ENCODE measurements around the gene ZNF830. TPM values are rescaled to one million over a fixed set of nuclear protein-coding genes. Genes with fewer than 3 reads are reported as not detected.
"Not testable (repeated sequence)": the region's sequence is repeated elsewhere in the genome, so short reads cannot be mapped to it uniquely, and the experiment has no call there.

The ZNF830 gene
- total and polyA plus RNA-seq, 9 donors, result 13.2 to 29.0 (median 19.0) TPM

DNA sequence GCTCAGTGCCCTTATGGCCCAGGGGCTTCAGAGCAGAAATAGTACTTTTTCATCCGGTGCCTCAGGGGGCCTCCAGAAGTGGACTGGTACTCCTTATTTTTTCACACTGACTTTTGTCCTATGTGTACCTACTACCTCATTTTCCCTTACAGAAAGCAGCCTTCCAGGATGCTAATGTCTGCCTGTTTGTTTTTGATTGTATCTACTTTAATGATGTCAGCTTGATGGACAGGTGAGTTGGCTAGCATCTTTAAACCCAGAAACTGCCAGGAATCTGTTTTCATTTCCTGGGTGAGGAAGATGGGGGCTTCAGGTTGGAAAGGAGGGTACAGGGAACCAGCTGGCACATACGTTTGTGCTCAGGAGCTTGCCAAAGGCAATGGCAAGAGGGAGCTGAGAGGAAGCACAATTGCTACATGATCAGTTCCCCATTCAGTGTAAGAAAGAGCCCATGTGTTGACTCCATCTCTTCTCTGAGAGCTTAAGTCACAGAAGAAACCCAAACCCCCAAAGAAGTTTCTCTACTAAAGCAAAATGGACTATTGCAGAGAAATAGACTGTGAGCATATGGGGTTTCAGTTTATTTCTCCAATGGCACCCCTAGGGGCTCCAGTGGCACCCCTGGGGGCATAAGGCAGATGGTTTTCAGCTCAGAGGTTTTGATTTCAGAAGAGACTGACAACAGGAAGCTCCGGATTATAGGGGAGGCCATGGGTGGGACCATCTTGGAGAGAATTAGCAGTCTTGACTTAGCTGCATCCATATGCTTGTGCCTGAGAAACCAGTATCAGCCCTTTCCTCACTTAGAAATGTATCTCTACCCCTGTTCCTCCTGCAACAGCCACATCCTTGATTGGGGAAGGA, 35.3 kb downstream of the ZNF830 start:
- peak overlapping the region in 1 of 2 donors; percentile 61 for H3K27ac ChIP-seq
- H3K36me3 ChIP-seq, result no peaks in the 10 kb centered on the region
- H3K4me1 ChIP-seq (ENCODE audit: insufficient read depth), result peaks cover 6% of the 10 kb centered on the region
- no peak overlapping the region for H3K4me3 ChIP-seq
- intact Hi-C loops (cut with DNase I), result loop anchor here in 1 of 4 donors (10.0 kb wide), 1 partner anchor 88 kb away; no protein-coding TSS in a partner anchor
- DNase-seq, result no peak
- TF ChIP-seq EP300 (IDR thresholded peaks at IDR 0.05) (no peak), POLR2A (IDR thresholded peaks at IDR 0.05) (no peak)
- TF ChIP-seq, protein P1, sequence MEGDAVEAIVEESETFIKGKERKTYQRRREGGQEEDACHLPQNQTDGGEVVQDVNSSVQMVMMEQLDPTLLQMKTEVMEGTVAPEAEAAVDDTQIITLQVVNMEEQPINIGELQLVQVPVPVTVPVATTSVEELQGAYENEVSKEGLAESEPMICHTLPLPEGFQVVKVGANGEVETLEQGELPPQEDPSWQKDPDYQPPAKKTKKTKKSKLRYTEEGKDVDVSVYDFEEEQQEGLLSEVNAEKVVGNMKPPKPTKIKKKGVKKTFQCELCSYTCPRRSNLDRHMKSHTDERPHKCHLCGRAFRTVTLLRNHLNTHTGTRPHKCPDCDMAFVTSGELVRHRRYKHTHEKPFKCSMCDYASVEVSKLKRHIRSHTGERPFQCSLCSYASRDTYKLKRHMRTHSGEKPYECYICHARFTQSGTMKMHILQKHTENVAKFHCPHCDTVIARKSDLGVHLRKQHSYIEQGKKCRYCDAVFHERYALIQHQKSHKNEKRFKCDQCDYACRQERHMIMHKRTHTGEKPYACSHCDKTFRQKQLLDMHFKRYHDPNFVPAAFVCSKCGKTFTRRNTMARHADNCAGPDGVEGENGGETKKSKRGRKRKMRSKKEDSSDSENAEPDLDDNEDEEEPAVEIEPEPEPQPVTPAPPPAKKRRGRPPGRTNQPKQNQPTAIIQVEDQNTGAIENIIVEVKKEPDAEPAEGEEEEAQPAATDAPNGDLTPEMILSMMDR (IDR thresholded peaks at IDR 0.05), result no peak
- no peaks in the 10 kb centered on the region for H3K27me3 ChIP-seq
- H3K9me3 ChIP-seq, result no peaks in the 10 kb centered on the region
- WGBS, 3 donors, result 73 to 87% (median 78%) methylated on average over 3 of the region's 3 CpGs

DNA sequence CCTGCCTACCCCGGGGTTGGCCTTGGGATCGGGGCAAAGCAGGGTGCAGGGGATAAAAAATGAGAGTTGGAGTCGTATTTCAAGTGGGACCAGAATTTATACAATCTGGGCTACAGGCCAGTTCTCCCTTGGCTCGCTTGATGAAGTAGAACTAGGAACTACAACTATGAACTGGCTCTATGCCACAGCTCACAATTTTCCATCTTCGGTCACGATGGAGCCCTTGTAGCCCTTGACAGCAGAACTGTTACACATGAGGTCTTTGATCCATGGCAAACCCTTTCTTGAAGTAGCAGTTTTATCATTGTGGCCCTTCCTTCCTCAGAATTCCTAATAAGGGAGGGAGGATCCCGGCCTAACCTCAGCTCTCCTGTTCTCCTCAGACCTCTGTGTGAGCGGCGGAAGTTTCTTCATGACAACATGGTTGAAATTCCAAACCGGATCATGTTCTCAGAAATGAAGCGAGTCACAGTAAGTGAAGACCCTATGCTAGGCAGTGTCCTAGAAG, 36.1 kb downstream of the ZNF830 start:
- WGBS, 3 donors, result 16 to 28% (median 23%) methylated on average over 11 of the region's 11 CpGs
- Histone ChIP-seq H3K4me1 (ENCODE audit: insufficient read depth) (peaks cover 6% of the 10 kb centered on the region), H3K36me3 (no peaks in the 10 kb centered on the region), H3K4me3 (no peak overlapping the region), H3K27me3 (no peaks in the 10 kb centered on the region), H3K27ac (peak overlapping the region in 1 of 2 donors; percentile 61), H3K9me3 (no peaks in the 10 kb centered on the region)
- intact Hi-C loops (cut with DNase I), result loop anchor here in 1 of 4 donors (10.0 kb wide), 1 partner anchor 87 kb away; no protein-coding TSS in a partner anchor
- DNase-seq, result peak; percentile 51 to 80 (median 70)
- TF ChIP-seq EP300 (IDR thresholded peaks at IDR 0.05) (no peak), POLR2A (IDR thresholded peaks at IDR 0.05) (no peak)
- TF ChIP-seq, protein P1 (IDR thresholded peaks at IDR 0.05), result no peak

DNA sequence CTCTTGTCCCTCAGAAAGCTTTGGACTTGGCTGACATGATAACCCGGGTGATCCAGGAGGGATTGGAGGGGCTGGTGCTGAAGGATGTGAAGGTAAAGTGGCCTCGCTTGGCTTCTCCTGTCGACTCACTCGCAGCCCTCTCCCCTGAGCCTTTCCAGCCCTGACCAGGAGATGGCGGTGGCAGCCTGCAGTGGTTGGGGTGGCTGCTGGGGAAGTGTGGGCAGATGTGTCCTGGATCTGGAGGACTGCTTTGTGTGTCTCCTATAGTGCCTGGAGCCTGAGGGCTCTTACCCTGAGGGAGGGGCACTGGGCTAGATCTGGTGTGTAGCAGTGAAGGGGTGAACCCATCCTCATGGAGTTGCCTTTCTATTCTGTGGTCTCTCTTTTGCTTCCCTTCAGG, 36.9 kb downstream of the ZNF830 start:
- Histone ChIP-seq H3K36me3 (no peaks in the 10 kb centered on the region), H3K27ac (peak overlapping the region in 1 of 2 donors; percentile 61), H3K9me3 (no peaks in the 10 kb centered on the region), H3K4me3 (no peak overlapping the region), H3K4me1 (ENCODE audit: insufficient read depth) (peaks cover 6% of the 10 kb centered on the region), H3K27me3 (no peaks in the 10 kb centered on the region)
- DNase-seq, result no peak
- TF ChIP-seq, protein P1 (IDR thresholded peaks at IDR 0.05), result no peak
- TF ChIP-seq POLR2A (IDR thresholded peaks at IDR 0.05) (no peak), EP300 (IDR thresholded peaks at IDR 0.05) (no peak)
- WGBS, 3 donors, result 73 to 79% (median 74%) methylated on average over 5 of the region's 5 CpGs
- intact Hi-C loops (cut with DNase I), result loop anchor here in 1 of 4 donors (10.0 kb wide), 1 partner anchor 87 kb away; no protein-coding TSS in a partner anchor

DNA sequence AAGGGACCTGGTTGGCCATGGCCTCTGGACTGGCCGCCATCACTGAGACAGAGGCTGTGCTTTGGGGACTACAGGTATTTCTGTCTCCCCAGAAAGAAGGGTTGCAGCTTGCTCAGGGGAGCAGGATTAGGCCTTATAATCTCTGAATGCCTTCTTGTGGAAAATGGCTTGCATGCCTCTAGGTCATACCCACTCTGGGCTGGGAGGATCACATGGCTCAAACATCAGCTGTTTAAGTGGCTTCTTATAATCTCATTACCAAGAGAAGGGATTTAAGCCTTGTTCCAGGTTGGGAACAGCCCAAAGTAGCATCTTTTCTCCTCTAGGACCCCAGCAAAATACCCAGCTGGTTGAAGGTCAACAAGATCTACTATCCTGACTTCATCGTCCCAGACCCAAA, 38.1 kb downstream of the ZNF830 start:
- no peak for TF ChIP-seq POLR2A (IDR thresholded peaks at IDR 0.05)
- TF ChIP-seq, protein P1 (IDR thresholded peaks at IDR 0.05), result no peak
- Histone ChIP-seq H3K9me3 (no peaks in the 10 kb centered on the region), H3K27me3 (no peaks in the 10 kb centered on the region), H3K27ac (no peak overlapping the region), H3K4me1 (ENCODE audit: insufficient read depth) (peaks cover 6% of the 10 kb centered on the region), H3K4me3 (no peak overlapping the region), H3K36me3 (no peaks in the 10 kb centered on the region)
- WGBS, 3 donors, result 96 to 100% (median 96%) methylated on average over 2 of the region's 2 CpGs
- intact Hi-C loops (cut with DNase I), result loop anchor here in 1 of 4 donors (10.0 kb wide), 1 partner anchor 85 kb away; no protein-coding TSS in a partner anchor
- no peak for DNase-seq

DNA sequence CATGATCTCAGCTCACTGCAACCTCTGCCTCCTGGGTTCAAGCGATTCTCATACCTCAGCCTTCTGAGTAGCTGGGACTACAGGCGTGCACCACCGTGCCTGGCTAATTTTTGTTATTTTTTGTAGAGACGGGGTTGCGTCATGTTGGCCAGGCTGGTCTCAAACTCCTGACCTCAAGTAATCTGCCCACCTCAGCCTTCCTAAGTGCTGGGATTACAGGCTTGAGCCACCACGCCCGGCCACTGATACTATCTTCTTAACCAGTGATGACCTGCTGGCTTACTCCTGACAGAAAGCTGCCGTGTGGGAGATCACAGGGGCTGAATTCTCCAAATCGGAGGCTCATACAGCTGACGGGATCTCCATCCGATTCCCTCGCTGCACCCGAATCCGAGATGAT, 39.6 kb downstream of the ZNF830 start:
- H3K4me3 ChIP-seq; H3K36me3 ChIP-seq; H3K4me1 ChIP-seq (ENCODE audit: insufficient read depth); H3K9me3 ChIP-seq; H3K27ac ChIP-seq; H3K27me3 ChIP-seq; DNase-seq; intact Hi-C loops (cut with DNase I): not testable (repeated sequence)
- WGBS, 3 donors, result 88 to 92% (median 88%) methylated on average over 14 of the region's 14 CpGs

All from ovary (tissue), 9 donors.